GM19324 (cell line): ENCODE results near the gene PCSK2.

Source experiments
- ATAC-seq: cut with Tn5 transposase; IDR thresholded peaks from one replicate; pipeline ENCODE4 v1.9.1; 2021; ENCODE audit warnings: mild to moderate bottlenecking, moderate library complexity; ENCODE audit not compliant: unreplicated experiment, low FRiP score

PCSK2 gene

GRCh38 chr20:17327185-17328148 lies 100.6 kb downstream of the PCSK2 start:
- no peak for ATAC-seq

GRCh38 chr20:17334932-17335331 lies 108.1 kb downstream of the PCSK2 start:
- no peak for ATAC-seq

GRCh38 chr20:17339000-17339399 lies 112.2 kb downstream of the PCSK2 start:
- ATAC-seq: no peak

GRCh38 chr20:17343091-17343490 lies 116.3 kb downstream of the PCSK2 start:
- ATAC-seq: no peak

- no peak for ATAC-seq
Observed at GRCh38 chr20:17343656-17344452, 117.0 kb downstream of the PCSK2 start.

- ATAC-seq: no peak
Observed at GRCh38 chr20:17344790-17345189, 118.0 kb downstream of the PCSK2 start.

- no peak for ATAC-seq
Observed at GRCh38 chr20:17345321-17345720, 118.5 kb downstream of the PCSK2 start.

- no peak for ATAC-seq
Observed at GRCh38 chr20:17350321-17350720, 123.5 kb downstream of the PCSK2 start.

GRCh38 chr20:17357238-17357637 lies 130.4 kb downstream of the PCSK2 start:
- ATAC-seq: no peak

- ATAC-seq: no peak
Observed at GRCh38 chr20:17358854-17359253, 132.0 kb downstream of the PCSK2 start.

- no peak for ATAC-seq
Observed at GRCh38 chr20:17364681-17365080, 137.8 kb downstream of the PCSK2 start.

GRCh38 chr20:17365831-17366230 lies 139.0 kb downstream of the PCSK2 start:
- no peak for ATAC-seq

GRCh38 chr20:17369506-17369905 lies 142.7 kb downstream of the PCSK2 start:
- ATAC-seq: no peak

GRCh38 chr20:17372806-17373440 lies 146.1 kb downstream of the PCSK2 start:
- no peak for ATAC-seq

GRCh38 chr20:17374086-17374485 lies 147.2 kb downstream of the PCSK2 start:
- no peak for ATAC-seq

- no peak for ATAC-seq
Observed at GRCh38 chr20:17376031-17376430, 149.2 kb downstream of the PCSK2 start.

GRCh38 chr20:17377231-17377630 lies 150.4 kb downstream of the PCSK2 start:
- no peak for ATAC-seq

- ATAC-seq: no peak
Observed at GRCh38 chr20:17379651-17380050, 152.8 kb downstream of the PCSK2 start.

- ATAC-seq: no peak
Observed at GRCh38 chr20:17380801-17381200, 154.0 kb downstream of the PCSK2 start.

GRCh38 chr20:17381724-17382123 lies 154.9 kb downstream of the PCSK2 start:
- ATAC-seq: no peak

GRCh38 chr20:17385798-17386197 lies 159.0 kb downstream of the PCSK2 start:
- no peak for ATAC-seq
